Suppressor macrophage treated with lipopolysaccharide for 1 hour (primary cell): ENCODE measurements around the gene CHAF1A.

Experiments
- DNase-seq, 3 donors: peaks; one replicate each; pipeline ENCODE4 v3.0.0-alpha.2; 2020 to 2022

CHAF1A gene, protein sequence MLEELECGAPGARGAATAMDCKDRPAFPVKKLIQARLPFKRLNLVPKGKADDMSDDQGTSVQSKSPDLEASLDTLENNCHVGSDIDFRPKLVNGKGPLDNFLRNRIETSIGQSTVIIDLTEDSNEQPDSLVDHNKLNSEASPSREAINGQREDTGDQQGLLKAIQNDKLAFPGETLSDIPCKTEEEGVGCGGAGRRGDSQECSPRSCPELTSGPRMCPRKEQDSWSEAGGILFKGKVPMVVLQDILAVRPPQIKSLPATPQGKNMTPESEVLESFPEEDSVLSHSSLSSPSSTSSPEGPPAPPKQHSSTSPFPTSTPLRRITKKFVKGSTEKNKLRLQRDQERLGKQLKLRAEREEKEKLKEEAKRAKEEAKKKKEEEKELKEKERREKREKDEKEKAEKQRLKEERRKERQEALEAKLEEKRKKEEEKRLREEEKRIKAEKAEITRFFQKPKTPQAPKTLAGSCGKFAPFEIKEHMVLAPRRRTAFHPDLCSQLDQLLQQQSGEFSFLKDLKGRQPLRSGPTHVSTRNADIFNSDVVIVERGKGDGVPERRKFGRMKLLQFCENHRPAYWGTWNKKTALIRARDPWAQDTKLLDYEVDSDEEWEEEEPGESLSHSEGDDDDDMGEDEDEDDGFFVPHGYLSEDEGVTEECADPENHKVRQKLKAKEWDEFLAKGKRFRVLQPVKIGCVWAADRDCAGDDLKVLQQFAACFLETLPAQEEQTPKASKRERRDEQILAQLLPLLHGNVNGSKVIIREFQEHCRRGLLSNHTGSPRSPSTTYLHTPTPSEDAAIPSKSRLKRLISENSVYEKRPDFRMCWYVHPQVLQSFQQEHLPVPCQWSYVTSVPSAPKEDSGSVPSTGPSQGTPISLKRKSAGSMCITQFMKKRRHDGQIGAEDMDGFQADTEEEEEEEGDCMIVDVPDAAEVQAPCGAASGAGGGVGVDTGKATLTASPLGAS

DNA sequence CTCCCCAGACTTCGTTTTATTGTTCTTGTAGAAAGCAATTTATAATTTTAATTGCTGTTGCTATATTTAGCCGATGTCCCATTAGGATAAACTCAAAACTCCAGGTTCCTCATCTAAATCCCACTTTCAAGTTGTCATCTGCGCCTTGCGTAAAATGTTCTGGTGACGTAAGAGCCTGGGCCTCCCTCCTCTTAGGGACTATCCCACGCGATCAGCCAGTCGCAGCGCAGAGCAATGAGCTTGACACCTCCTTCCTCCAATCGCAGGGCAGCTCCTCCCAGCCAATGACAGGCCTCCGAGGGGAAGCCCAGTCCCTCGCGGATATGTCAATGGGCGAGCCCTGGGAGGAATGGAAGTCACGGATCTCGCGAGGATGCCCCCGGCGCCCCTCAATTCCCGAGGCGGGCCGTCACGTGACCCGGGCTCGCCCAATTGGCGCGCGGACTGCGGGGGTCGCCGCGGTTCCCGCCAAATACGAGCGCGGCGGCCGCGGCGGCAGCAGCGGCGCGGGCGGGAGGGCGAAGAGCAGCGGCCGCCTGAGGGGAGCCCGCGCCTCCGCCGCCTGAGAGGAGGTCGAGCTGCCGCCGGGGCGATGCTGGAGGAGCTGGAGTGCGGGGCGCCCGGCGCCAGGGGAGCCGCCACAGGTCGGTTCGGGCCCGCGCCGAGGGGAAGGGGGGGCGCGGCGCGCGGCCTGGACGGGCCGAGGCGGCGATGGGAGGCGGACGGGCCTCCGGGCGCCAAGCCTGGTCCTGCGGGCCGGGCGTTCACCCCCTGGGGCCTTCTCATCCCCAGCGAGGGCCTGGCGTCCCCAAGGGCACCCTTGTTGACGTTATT is at the start of gene CHAF1A:
CHAF1A (plus strand) TSS at position 470 of the 834 bp plus-strand sequence; CDS start at position 593, 123 bp downstream.
- DNase-seq, result peak; percentile 100

DNA sequence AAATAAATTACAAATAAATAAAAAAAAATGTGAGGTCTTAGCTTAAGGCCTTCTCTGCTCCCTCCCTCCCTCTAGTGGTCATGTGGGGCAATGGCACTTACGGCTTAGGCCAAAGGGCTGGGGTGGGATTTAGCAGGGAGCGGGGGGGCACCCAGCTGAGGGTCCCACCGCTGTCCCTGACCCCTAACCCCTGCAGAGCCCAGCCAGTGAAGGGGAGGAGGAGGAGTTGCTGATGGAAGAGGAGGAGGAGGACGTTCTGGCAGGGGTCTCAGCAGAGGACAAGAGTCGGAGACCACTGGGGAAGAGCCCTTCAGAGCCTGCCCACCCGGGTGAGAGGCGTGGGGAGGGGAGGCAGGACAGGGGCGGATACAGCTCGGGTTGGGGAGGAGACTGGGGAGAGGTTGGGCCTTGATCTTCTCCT is 49.7 kb upstream of the CHAF1A start:
- peak; percentile 63 to 79 (median 76) for DNase-seq

GRCh38 chr19:4354282-4354681 is 48.2 kb upstream of the CHAF1A start:
- DNase-seq, result no peak

GRCh38 chr19:4354897-4355296 is 47.5 kb upstream of the CHAF1A start:
- no peak for DNase-seq

DNA sequence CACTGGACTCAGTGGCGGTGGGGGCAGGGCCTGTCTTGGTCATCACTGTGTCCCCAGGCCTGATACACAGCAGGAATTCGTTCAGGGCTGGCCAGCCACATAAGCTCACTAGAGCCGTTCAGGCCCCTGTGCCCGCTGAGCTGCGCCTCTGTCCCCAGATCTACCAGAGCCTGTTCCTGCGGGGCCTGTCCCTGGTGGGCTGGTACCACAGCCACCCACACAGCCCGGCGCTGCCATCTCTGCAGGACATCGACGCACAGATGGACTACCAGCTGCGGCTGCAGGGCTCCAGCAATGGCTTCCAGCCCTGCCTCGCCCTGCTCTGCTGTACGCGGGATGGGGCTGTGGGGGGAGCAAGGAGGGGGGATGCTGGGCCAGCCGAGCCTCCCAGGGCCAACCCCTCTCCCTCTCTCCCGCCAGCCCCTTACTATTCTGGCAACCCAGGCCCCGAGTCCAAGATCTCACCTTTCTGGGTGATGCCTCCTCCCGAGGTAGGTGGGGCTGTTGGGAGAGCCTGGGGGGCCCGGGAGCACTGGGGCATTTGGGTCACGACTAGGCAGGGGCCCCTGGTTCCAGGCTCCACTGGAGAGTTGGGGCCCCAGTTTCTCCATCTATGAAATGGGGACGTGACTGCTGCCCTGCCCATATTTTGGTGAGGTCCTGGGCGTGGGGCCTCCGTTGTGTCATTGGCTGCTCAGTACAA is 45.2 kb upstream of the CHAF1A start:
- no peak for DNase-seq

- DNase-seq, result no peak
Observed at GRCh38 chr19:4357921-4358326, 44.5 kb upstream of the CHAF1A start.

DNA sequence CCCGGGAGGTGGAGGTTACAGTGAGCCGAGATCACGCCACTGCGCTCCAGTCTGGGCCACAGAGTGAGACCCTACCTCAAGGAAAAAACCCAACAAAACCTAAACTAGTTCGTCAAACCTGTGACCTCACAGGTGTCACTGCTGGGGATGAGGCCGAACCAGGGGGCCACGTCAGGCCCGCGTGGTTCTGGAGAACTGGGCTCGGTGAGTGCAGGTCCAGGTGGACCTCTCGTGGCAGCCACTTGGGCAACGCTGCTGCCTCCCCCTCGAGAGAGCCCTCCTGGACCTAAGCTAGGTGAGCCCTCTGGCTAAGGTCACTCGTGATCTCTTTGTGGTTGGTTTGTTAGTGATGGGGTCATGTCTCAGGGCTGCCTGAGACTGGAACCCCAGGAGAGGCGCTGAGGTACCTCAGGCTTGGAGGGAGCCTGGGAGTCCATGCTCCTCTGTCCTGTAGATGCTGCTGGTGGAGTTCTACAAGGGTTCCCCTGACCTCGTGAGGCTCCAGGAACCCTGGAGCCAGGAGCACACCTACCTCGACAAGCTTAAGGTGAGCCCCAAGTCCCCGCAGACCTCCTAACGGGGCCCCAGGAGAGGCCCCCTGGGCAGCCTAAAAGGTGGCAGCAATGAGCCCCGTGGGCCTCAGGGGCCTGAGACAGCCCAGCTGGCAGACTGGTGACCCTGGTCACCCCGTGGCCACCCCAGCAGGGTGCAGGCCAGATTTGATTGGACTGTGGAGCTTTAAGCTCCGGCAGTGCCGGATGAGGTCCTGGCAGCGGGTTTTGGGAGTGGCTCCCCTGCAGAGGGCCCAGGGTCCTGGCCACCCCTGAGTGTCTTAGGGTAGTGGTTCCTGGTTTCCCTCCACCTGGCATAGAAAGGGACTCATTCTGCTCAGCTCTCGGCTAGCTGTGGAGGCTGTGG is 43.5 kb upstream of the CHAF1A start:
- DNase-seq, result no peak

GRCh38 chr19:4359627-4360000 is 42.8 kb upstream of the CHAF1A start:
- no peak for DNase-seq

DNA sequence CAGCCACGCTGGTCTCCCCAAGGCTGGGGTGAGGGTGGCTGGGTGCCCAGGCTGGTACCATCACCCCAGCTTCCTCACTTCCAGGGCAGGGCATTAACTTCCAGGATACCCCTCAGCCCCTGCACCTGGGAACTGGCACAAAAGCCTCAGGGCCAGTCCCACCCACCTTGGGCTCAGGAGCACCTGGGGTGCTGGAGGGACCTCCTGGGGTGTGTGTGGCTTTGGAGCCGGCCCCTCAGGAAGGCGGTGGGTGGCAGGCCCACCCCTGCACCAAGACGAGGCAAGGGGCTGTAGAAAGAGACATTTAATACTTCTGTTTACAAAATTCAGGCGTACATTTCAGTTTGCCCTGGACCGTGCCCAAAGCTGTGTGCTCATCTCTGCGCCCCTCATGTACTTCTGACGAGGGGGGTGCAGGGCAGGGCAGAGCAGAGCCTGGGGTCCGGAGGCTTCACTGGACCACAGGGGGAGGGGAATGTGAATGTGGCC is 42.3 kb upstream of the CHAF1A start:
- DNase-seq, result no peak

GRCh38 chr19:4360641-4361151 is 41.7 kb upstream of the CHAF1A start:
- DNase-seq, result no peak

DNA sequence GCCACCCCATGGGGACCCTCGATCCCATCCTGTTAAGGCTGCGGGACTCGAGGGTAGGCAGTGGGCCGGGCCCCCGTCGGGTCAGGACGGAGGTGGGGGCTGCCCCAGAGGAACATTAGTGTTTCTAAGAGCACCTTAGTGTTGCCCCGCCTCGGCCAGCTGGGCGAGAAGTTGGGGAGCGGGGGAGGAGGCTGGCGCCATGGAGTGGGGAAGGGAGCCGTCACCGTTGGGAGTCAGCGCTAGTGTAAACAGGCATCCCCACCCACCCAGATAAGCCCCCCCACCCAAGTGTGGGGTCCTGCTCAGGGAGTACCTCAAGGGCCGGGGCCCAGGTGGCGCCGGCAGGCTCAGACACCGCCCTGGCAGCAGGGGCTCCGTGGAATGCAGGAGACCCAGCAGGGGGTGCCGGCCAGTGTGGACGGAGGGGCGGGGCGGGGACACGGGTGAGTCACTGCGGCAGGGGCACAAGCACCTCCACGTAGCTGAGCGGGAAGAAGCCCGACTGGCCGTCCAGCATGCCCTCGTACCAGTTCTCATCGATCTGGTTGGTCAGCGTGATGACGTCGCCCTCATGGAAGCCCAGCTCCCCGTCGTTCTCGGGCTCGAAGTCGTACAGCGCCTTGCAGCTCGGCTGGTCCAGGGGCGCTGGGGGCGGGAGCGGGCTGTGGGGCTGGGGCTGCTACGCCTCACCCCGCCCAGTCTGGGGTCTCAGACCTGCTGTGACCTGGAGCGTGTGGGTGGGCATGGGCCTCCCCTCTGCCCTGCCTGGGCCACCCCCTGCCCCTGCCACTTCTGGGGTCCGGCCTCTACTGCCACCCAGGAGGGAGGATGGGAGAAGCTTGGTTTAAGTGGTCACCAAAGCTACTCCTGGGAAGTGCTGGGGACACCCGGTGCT is 41.0 kb upstream of the CHAF1A start:
- no peak for DNase-seq

DNA sequence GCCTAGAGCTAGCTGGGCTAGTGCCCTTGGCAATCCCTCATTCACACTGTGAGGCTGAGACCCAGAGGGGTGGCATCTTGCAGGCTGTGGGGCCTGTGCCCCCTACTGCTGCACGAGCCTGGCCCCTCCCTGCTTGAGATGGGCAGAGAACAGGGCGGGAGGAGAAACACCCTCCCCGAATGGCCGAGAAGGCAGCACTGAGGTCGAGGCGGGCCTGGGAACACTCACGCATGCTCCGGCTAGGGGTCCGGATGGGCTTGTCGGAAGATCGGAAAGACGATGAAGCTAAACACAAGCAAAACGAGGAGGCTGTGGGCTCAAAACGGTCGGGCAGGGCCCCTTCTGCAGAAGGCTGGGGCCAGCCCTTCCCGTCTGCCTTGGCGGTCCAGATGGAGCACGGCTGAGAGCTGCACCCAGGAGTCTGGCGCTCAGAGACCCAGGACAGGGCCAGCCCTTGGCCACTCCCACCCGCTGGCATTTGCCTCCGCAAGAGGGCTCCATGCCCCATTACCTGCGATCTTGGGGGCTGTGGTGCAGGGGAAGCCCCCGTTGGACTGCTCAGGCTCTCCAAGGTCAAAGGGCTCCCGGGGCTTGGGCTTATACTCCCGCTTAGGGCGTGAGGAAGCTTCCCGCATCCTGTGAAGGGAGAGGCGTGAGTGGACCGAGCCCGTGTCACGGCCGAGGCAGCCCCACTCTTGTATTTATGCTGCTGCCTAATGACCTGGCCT is 40.2 kb upstream of the CHAF1A start:
- no peak for DNase-seq

- no peak for DNase-seq
Observed at GRCh38 chr19:4362831-4363545, 39.5 kb upstream of the CHAF1A start.

DNA sequence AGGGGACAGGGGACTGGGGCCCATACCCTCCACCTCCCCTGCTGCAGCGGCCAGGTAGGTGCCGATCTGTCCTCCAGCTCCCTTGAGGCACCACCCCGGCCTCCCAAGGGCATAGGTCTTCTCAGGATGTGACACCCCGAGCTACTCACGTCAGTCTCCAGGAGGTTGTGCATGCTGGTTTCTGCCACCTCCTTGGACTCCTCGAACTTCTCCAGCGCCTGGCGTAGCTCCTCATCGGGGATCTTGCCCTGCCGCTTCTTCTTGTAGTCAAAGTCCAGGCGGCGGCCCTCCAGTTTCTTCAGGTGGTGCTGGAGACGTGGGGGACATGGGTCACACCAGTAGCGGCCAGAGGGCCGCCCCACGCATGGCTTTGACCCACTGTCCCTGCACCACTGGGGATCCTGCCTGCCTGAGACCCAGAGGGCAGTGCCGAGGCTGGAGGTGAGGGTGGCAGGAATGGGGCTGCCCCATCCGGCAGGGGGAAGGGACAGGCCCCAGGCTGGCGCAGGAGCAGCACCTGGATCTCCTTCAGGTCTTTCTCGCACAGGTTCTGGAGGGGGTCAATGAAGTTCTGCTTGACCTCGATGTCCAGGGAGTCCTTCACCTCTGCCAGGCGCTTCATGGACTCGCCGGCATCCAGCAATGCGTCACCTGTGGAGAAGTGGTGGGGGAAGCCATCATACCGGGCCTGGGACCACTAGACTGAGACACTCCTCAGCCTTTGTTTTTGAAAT is 38.7 kb upstream of the CHAF1A start:
- DNase-seq, result no peak

DNA sequence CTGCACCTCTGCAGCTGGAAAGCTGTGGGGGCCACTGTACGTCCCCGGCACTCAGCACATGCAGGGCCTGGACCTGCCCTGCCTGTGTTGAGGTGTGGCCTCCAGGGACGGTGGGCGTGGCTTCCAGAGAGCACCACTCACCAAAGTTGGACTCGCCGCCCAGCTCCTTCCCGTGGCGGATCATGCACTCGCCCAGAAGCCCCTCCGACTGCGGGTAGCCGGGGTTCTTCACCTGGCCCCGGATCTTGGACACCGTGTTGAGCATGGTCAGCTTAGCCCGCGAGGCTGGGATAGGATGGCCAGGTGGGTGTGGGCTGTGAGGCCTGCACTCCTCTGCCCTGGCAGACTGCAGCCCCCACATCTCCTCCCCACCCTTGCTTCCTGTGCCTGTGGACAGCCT is 37.1 kb upstream of the CHAF1A start:
- no peak for DNase-seq

GRCh38 chr19:4365791-4366665 is 36.4 kb upstream of the CHAF1A start:
- DNase-seq, result no peak
